HuH-7 (cell line): ENCODE measurements around the gene CDRT15.
"Not testable (repeated sequence)": the region's sequence is repeated elsewhere in the genome, so short reads cannot be mapped to it uniquely, and the experiment has no call there.

ENCODE experiments used
- DNase-seq: peaks from one replicate; pipeline ENCODE4 v3.0.0; 2011; ENCODE audit warnings: low spot score

The CDRT15 gene

DNA sequence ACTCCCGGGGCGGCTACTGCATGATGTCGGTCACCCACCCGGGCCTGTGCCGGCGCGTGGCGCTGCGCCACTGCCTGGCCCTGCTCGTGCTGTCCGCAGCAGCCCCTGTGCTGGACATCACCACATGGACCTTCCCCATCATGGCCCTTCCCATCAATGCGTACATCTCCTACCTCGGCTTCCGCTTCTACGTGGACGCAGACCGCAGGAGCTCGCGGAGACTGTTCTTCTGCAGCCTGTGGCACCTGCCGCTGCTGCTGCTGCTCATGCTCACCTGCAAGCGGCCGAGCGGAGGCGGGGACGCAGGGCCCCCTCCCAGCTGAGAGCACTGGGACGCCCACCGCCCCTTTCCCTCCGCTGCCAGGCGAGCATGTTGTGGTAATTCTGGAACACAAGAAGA, 29.8 kb downstream of the CDRT15 start:
- DNase-seq = no peak

DNA sequence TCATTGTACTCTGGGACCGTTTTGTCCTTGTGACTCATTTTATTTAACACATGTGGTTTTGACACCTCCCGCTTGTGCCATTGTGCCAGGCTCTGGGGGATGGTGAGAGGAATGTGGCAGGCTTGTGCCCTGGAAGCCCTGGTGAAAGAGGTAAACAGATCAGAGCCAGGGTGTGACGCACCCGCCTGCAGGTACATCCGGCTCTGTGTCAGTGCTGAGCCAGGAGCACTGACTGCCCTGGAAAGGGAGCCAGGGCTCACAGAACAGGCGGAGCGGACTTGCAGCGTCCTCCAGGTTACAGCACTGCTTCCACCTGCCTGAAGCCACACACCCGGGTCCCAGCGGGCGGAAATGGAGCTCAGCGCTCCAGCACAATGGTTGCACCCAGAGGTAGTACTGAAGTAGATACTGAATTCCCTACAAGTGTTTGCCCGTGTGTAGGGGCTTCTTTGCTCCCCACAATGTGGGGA, 30.6 kb downstream of the CDRT15 start:
- no peak for DNase-seq

DNA sequence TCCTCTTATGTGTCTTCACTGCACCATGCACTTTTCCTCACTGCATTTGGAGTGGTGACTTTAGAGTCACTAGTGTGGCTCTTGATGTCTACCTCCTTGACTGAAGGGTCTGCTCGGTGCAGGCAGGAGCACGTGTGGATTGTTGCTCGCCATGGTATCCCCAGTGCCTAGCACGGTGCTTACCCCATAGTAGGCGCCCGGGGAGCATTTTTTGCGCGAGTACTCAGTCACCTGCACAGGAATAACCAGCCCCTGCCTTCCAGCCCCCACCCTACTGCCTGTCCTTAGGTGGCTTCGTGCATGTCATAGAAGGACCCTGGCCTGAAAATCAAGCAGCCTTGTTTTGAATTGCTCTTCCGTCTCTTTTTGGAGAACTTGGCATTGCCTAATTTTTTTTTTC, 31.3 kb downstream of the CDRT15 start:
- DNase-seq = no peak

DNA sequence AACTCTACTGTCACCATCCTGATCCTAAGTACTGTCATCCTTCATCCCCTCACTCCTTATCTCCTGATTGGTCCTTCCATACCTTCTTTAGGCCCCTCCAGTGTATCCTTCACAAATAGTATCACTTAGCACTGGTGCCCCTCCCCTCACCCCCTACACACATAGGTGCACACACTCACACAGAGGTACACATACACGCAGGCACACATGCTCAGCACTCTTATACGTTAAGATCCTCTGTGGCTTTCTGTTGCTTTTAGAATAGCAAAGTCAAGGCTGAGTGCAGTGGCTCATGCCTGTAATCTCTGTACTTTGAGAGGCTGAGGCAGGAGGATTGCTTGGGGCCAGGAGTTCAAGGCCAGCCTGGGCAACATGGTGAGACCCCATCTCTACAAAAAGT, 32.1 kb downstream of the CDRT15 start:
- no peak for DNase-seq

DNA sequence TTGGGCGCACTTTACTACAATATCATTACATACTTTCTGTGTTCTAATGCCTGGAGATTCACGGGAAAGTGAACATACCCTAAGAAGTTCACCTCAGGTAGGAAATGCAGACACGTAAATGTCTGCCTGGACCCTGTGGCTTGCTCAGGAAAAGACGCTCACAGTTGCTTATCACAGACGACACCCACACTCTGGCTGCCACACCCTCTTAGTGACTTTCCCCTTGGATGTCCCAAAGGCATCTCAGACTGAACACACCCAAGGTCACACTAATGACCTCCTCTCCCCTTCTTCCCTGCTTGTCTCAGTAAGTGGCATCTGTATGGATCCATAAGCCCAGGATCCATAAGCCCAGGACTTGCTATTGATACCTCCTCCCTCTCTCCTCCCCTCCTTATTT, 32.6 kb downstream of the CDRT15 start:
- DNase-seq = no peak

DNA sequence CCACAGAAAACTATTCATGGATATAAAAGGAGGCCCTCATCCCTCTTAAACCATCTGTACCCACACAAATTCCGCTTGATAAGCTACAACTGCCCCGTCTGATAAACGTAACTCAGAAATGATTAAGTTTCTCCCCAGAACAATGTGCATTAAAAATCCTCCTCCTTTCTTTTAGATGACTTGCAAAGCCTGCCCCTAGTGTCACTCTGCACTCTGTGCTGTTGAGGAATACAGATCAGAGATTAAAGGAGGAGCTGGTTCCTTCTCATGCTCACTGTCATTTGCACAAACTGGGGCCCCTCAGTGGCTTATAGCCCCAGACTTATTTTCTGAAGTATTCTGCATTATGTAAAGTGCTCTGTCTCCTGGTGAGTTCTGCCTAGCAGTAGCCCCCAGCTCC, 33.3 kb downstream of the CDRT15 start:
- peak; percentile 28 for DNase-seq

DNA sequence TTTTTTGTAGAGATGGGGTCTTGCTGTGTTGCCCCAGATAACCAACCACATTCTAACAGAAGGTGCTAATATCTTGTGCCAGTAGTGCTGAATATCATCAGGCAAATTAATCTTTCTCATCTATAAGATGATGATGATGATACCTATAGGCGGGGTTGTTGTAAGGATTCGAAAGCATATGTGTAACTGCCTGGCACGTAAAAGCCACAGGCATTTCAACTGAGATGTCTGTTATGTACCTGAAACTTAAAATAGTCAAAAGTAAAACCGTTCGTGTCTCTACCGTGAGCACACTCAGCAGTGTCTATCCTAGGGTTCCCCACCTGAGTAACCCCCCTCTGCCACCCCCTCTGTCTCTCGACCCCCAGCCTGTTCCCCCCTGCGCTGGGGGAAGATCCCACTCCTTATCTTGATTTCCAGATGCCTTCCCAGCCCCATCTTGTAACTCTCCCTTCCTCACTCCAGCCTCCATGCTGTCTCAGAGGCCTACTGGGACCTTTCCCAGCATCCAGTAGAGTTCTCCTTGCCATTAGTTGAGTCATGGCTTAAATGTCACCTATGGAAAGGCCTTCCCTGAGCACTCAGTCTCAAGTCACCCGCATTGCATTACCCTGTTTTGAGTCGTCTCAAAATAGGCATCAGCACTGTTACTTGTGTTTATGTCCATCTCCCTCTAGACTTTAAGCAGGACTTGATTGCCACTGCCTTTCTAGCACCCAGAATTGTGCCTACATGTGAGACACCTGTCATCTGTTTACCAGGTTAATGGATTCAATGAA, 34.1 kb downstream of the CDRT15 start:
- no peak for DNase-seq

DNA sequence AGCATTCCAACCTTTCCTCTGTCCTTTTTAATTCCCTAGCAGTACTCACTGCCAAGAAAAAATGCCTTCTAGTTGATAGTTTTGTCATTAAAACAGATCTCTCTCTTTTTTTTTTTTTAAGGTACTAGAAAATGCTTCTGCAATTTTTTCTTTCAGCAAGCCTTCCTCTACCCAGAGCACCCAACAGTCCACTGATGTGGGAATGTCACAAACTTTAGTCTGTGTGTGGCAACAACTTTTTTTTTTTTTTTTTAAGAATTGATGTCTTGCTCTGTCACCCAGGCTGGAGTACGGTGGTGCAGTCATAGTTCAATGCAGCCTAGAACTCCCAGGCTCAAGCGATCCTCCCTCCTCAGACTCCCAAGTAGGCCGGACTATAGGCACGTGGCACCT, 34.7 kb downstream of the CDRT15 start:
- no peak for DNase-seq

DNA sequence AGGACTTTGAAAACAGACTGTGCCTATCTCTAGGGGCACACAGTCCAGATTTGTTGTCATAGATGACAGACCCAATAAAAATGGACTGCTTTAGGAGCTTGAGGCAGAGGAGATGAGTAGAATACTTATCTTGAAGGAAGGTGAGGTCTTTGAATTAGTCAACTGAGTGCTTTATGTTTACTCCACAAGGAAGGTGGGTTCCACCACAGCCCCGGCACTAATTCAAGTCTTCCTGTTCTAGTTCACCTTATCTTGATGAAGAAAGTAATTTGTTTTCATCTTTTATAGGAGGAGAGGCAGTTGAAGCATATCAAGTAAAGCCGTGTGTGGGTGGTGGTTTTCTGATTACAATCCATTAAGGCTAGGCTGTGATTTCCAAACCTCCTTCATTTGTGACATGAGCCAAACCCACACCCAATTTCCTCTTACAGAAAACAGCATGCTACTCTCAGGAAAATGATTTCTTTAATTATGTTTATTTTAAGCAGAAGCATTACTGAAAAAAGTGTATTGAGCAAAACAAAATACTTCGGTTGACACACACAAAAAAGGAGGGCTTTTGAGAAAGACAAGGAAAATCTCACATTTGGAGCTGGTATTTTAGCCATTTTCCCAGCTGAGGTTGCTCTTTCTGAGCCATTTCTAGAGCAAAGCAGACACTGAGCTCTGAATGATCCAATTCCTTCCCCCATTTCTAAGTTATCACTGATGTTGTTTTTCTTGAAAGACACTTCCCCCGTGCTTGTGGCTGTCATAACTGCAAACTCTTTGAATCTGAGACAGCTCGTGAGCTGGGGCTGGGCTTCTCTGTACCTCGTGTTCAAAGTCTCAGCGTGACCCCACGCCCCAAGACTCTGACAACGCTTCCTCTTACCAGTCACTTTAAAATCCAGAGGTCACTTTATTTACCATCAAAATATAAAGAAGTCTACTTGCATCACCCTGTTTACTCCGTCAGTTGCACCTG, 35.4 kb downstream of the CDRT15 start:
- DNase-seq = no peak

DNA sequence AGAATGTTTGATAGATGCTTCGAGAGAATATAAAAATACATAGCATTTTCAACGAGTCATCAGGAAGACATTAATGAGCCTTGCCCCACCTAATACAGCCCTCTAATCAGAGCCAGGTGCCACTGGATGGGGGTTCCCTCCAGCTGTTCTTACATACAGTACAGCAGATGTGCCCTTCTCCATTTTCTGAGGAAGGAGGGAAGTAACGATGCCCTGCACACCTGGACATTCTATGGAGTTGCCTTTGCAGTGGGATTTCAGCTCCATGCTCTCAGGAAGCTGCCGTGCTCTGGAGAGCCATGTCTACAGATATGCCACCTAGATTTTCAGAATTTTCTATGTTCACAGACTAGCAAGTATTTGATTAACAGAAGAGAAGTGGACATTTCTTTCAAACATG, 36.3 kb downstream of the CDRT15 start:
- DNase-seq = no peak

DNA sequence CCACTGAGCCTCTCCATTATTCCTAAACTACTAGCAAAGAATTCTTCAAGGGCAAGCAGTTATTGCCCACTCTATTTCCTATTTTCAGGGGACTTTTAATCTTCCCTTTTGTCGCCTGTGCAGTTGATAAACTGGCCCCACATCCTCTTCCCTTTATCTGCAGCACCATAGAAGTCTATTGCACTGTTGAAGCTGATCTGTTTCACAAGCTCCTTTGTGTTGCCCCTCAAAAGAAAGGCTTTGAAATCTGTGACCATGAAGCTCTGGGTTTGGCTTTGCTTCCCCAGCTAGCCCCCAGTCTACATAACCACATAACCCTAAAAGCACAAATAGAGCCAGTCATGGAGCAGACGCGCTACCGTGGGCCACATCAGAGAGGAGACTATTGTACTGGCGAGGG, 37.1 kb downstream of the CDRT15 start:
- no peak for DNase-seq

DNA sequence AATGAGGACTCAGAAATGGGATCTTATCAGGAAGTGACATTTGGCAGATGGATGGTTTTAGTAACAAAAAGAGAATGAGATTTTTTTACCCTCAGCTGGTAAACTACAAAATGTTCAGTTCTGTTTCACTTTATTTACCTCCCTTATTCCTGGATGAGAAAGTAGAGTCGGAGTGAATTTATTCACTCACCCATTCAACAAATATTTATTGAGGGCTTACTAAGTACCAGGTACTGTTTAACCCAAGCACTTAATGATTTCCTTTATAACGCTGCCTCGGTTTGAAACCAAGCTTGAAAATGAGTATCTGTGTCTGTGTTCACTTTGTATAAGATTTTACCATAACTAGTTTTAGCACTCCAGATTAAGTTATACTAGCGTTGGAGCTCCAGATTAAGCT, 38.1 kb downstream of the CDRT15 start:
- no peak for DNase-seq

DNA sequence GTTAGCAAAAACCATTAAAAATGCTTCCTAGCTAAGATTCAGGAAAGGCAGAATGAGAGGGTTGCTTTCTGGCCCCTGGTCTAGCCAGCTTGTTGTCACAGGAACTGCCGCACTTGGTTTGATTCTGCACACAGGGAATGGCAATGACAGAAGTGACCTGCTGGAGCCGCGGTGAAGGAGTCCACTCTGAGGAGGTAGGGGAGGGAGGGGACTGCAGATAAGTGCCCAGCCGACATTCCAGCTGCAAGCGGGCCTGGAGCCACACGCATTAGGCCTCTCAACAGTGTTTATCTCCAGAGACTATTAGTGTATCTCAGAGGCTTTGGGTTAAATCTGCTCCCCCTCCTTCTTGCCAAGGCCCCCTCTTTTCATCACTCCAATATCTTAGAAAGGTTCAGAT, 38.6 kb downstream of the CDRT15 start:
- no peak for DNase-seq

DNA sequence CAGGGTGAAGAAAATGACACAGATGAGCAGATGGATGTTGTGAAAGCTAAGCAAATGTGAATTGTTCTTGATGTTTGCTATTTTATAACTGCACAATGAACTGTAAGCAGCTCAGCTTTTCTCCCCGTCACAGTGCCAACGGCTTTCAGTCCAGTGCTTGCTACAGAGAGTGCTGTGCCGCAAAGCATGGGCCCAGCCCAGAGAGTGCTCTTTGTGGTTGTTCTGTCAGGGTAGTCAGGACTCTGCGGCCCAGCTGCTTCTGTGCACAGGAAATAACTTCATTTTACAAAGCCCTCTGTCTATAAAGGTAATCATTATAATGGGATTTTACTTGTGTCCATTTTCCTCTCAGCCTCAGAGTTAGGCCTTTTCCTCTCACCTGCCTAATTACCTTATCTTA, 39.1 kb downstream of the CDRT15 start:
- no peak for DNase-seq

DNA sequence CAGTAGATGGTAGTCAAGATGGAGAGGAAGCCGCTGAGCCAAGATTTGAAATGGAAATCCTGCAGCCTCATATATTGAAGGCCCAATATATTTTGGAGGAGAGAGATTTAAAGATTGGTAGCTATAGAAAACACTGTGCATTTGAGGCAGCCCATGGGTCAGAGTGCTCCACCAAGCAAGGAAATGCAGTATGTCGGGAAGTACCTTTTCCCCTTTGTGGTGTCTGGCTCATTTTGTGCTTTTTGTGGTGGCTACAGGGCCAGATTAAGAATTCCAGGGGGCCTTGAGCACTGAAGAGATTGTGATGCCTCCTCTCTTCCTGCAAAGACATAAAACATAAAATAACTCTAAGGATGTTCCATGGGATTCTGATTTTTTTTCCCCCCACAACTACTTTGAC, 39.6 kb downstream of the CDRT15 start:
- DNase-seq = no peak

DNA sequence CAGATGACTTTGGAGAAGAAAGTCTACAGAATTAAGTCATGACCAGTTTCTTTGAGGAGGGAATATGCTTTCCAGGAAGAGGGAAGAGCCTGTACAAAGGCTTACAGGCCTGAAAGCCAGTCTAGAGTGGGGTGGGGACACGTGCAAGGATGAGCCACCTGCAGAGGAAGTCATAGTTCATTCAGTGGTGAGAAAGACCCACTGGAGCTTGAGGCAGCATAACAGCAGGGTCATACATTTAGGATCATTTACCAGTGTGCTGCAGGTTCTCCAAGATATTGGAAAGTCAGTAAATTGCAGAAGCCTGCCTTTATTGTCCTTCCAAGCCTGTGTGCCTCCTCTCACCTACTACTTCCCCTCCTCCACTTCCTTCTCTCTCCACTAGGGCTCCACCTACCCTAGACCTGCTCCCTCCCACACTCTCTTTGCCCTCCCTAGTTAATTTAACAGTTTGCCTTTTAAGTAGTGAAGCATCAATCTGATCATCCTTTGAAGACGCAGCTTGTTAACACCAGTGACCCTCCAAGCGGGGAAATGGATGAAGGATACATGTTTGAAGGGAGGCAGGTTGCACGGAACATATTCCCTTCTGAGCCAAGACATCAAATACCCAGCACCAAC, 40.2 kb downstream of the CDRT15 start:
- DNase-seq = no peak

DNA sequence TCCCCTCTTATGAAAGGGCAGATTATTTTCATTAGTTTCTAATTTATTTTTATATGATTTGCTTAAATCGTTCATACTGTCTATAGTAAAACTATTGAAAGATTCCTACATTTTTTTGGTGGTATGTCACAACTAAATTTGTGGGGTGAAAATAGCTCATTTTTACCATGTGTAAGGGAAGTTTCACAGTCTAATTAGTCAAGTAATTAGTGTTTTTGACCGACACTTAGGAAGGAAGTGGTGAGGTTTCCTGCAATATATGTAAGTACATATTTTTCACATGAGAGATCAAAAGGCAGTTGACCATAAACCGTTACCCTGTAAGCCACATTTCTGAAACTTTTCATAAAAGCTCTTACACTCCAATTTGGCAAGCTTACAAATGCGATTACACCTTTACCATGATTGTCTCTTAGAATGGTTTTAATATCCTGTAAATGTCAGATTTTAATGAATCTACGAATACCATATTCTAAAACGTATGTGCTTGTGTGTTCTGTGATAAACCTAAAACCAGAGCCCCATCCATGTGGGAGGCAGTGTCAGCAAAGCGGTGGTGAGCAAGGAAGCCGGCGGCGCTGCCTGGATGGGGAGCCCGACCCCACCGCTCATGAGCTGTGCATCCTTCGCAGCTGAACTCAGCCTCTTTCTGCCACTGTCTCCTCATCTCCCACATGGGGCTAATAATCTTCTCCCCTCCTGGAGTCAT, 43.9 kb downstream of the CDRT15 start:
- not testable (repeated sequence) for DNase-seq

DNA sequence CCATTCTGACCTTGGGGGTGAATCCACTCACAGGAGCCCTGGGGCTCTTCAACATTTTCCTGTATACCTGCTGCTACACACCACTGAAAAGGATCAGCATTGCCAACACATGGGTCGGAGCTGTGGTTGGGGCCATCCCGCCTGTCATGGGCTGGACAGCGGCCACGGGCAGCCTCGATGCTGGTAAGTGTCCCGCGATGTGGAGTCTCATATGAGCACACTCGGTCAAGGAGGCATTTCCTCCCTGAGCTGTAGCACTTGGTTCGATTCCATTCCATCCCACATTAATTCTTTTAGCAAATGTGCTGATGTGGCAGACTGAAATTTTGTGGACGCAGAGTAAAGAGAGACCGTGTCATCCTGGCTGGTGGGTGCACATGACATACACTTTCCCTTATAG, 44.6 kb downstream of the CDRT15 start:
- DNase-seq = not testable (repeated sequence)

DNA sequence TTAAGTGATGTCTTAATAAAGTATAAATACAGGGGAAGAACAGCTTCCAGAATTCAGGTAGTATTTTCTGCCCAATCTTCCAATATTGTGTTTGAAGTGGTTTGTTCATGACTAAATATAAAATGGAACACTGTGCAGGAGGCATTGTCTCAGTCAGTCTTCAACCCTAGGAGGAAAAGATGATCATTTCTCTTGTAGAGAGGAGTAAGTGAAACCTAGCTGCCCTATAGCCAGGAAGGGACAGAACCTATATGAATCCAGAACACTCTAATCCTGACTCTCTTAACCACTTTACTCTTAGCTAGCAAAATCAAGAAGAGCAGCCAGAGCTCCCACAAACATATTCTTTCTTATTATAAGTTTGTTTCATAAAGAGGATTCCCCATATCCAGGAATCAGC, 45.2 kb downstream of the CDRT15 start:
- not testable (repeated sequence) for DNase-seq

DNA sequence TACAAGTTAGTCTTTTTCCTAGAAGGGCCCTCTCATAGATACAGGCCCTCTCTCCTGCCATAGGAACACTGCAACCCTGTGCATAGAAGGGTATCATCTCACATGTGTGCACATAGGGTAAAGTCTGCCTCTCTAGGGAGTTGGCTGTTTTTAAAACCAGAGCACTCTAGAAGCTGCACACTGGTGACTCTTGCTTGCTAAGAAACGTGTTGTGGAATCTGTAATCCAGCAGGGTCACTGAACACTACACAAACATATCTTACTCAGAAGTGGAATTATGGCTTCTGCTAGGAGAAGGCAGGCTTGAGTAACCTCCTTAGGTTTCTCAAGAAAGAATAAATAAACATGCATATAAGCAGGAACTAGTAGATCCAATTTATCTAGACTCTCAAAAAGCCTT, 45.9 kb downstream of the CDRT15 start:
- not testable (repeated sequence) for DNase-seq

DNA sequence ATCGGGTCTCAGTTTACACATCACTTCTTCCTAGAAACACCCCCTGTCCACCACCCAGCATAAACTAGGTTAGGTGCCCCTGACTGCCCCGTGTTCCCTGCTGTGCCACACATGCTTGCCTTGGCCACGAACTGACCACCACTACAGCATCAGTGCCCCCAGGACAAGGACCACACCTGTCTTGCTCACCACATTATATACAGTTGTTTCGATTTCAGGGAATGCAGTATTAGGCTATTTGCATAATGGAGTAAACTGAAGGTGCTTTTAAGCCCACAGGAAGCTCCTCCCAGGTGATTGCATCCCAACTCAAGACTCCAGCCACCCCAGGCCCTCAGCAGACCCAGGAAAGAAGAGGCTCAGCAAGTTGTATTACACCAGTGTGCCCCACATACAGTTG, 50.2 kb downstream of the CDRT15 start:
- not testable (repeated sequence) for DNase-seq
